ENCODE data around the gene PTGFRN.

Gene PTGFRN

GRCh38 chr1:116997636-116998035 is 87.9 kb downstream of the PTGFRN start:
- H3K4me2 ChIP-seq (ENCODE audit: insufficient read depth, low read length, poor library complexity, severe bottlenecking): no peak overlapping the region
- no peak overlapping the region for H2AK5ac ChIP-seq (ENCODE audit: low read depth, low read length)
- H3K79me1 ChIP-seq (ENCODE audit: low read depth, low read length): no peaks in the 10 kb centered on the region
- H2BK120ac ChIP-seq (ENCODE audit: low read depth, low read length): no peak overlapping the region
- H3K9me3 ChIP-seq (replicated peaks in 1 of 2; ENCODE audit: control insufficient read depth in 2 of 2, insufficient read depth in 1 of 2, low read depth in 1 of 2, low read length in 2 of 2): no peaks in the 10 kb centered on the region
- H3K14ac ChIP-seq (ENCODE audit: low read length): no peak overlapping the region
- H3K4ac ChIP-seq (ENCODE audit: low read length): no peak overlapping the region
- no peak for DNase-seq (ENCODE audit: low spot score)
- H3K4me3 ChIP-seq (ENCODE audit: low read length in 2 of 2): no peak overlapping the region
- H2AFZ ChIP-seq (ENCODE audit: low read length): no peak overlapping the region
- H3K23ac ChIP-seq (ENCODE audit: low read depth, low read length, poor library complexity): no peak overlapping the region
- no peaks in the 10 kb centered on the region for H3K4me1 ChIP-seq (ENCODE audit: control insufficient read depth in 2 of 2, insufficient read depth in 1 of 2, low read depth in 1 of 2, low read length in 2 of 2)
- no peak overlapping the region for H2BK15ac ChIP-seq (ENCODE audit: low read length)
- H3K18ac ChIP-seq (ENCODE audit: low read length): no peak overlapping the region
- H2BK12ac ChIP-seq (ENCODE audit: low read length): no peak overlapping the region
- no peak overlapping the region for H4K8ac ChIP-seq (ENCODE audit: low read depth, low read length)
- no peak overlapping the region for H2BK5ac ChIP-seq (ENCODE audit: low read length)
- H4K91ac ChIP-seq (ENCODE audit: low read depth, low read length, poor library complexity): no peak overlapping the region
- H3K27ac ChIP-seq (replicated peaks; ENCODE audit: low read length): no peak overlapping the region
- H3K9ac ChIP-seq (ENCODE audit: low read depth, low read length, poor library complexity): no peak overlapping the region
- no peaks in the 10 kb centered on the region for H3K36me3 ChIP-seq (replicated peaks in 1 of 2; ENCODE audit: control insufficient read depth in 2 of 2, insufficient read depth in 2 of 2, low read length in 2 of 2)
- H3K27me3 ChIP-seq (ENCODE audit: control insufficient read depth in 3 of 3, insufficient read depth in 3 of 3, low read depth in 1 of 3, low read length in 3 of 3): no peaks in the 10 kb centered on the region

DNA sequence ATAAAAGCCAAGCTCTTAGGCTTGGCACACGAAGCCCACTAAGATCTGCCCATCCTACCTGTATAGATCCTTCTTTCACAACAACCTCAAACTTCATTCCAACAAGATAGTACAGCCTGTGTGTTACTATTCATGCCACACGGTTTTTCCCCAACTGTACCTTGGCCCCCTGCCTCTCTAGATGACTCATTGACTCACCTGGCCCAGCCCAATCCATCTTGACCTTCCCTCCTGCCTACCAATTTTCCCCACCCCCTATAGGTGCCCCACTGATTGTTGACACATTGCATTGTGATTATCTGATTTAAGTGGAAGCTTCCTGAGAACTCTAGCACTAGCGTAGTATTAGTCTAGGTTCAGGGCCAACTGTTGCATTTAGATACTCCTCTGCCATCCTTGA is 89.9 kb downstream of the PTGFRN start:
- H3K27me3 ChIP-seq (ENCODE audit: control insufficient read depth in 3 of 3, insufficient read depth in 3 of 3, low read depth in 1 of 3, low read length in 3 of 3): no peaks in the 10 kb centered on the region
- no peaks in the 10 kb centered on the region for H3K9me3 ChIP-seq (replicated peaks in 1 of 2; ENCODE audit: control insufficient read depth in 2 of 2, insufficient read depth in 1 of 2, low read depth in 1 of 2, low read length in 2 of 2)
- H3K4me3 ChIP-seq (ENCODE audit: low read length in 2 of 2): no peak overlapping the region
- H3K23ac ChIP-seq (ENCODE audit: low read depth, low read length, poor library complexity): no peak overlapping the region
- no peak overlapping the region for H3K18ac ChIP-seq (ENCODE audit: low read length)
- H3K4me2 ChIP-seq (ENCODE audit: insufficient read depth, low read length, poor library complexity, severe bottlenecking): no peak overlapping the region
- H3K9ac ChIP-seq (ENCODE audit: low read depth, low read length, poor library complexity): no peak overlapping the region
- no peak overlapping the region for H2BK15ac ChIP-seq (ENCODE audit: low read length)
- H2AK5ac ChIP-seq (ENCODE audit: low read depth, low read length): no peak overlapping the region
- no peak overlapping the region for H3K14ac ChIP-seq (ENCODE audit: low read length)
- H3K79me1 ChIP-seq (ENCODE audit: low read depth, low read length): no peaks in the 10 kb centered on the region
- no CpG with 5 or more reads among the region's 3 CpGs for WGBS, 2 donors (ENCODE audit: extremely low coverage in 2 of 2, insufficient read length in 2 of 2, insufficient replicate concordance in 1 of 2)
- H2AFZ ChIP-seq (ENCODE audit: low read length): no peak overlapping the region
- H3K4me1 ChIP-seq (ENCODE audit: control insufficient read depth in 2 of 2, insufficient read depth in 1 of 2, low read depth in 1 of 2, low read length in 2 of 2): no peaks in the 10 kb centered on the region
- H2BK5ac ChIP-seq (ENCODE audit: low read length): no peak overlapping the region
- DNase-seq (ENCODE audit: low spot score): no peak
- H2BK12ac ChIP-seq (ENCODE audit: low read length): no peak overlapping the region
- no peak overlapping the region for H3K4ac ChIP-seq (ENCODE audit: low read length)
- no peak overlapping the region for H4K8ac ChIP-seq (ENCODE audit: low read depth, low read length)
- H4K91ac ChIP-seq (ENCODE audit: low read depth, low read length, poor library complexity): no peak overlapping the region
- H2BK120ac ChIP-seq (ENCODE audit: low read depth, low read length): no peak overlapping the region
- no peaks in the 10 kb centered on the region for H3K36me3 ChIP-seq (replicated peaks in 1 of 2; ENCODE audit: control insufficient read depth in 2 of 2, insufficient read depth in 2 of 2, low read length in 2 of 2)
- H3K27ac ChIP-seq (replicated peaks; ENCODE audit: low read length): no peak overlapping the region

GRCh38 chr1:117000142-117000541 is 90.4 kb downstream of the PTGFRN start:
- Histone ChIP-seq H3K27ac (replicated peaks; ENCODE audit: low read length) (no peak overlapping the region), H3K14ac (ENCODE audit: low read length) (no peak overlapping the region), H3K4me3 (ENCODE audit: low read length in 2 of 2) (no peak overlapping the region), H2BK5ac (ENCODE audit: low read length) (no peak overlapping the region), H2AFZ (ENCODE audit: low read length) (no peak overlapping the region), H3K79me1 (ENCODE audit: low read depth, low read length) (no peaks in the 10 kb centered on the region), H3K23ac (ENCODE audit: low read depth, low read length, poor library complexity) (no peak overlapping the region), H4K8ac (ENCODE audit: low read depth, low read length) (no peak overlapping the region), H2AK5ac (ENCODE audit: low read depth, low read length) (no peak overlapping the region), H2BK12ac (ENCODE audit: low read length) (no peak overlapping the region), H3K18ac (ENCODE audit: low read length) (no peak overlapping the region), H3K27me3 (ENCODE audit: control insufficient read depth in 3 of 3, insufficient read depth in 3 of 3, low read depth in 1 of 3, low read length in 3 of 3) (no peaks in the 10 kb centered on the region), H3K4me2 (ENCODE audit: insufficient read depth, low read length, poor library complexity, severe bottlenecking) (no peak overlapping the region), H2BK15ac (ENCODE audit: low read length) (no peak overlapping the region), H4K91ac (ENCODE audit: low read depth, low read length, poor library complexity) (no peak overlapping the region), H3K9ac (ENCODE audit: low read depth, low read length, poor library complexity) (no peak overlapping the region), H3K9me3 (replicated peaks in 1 of 2; ENCODE audit: control insufficient read depth in 2 of 2, insufficient read depth in 1 of 2, low read depth in 1 of 2, low read length in 2 of 2) (no peaks in the 10 kb centered on the region), H3K4me1 (ENCODE audit: control insufficient read depth in 2 of 2, insufficient read depth in 1 of 2, low read depth in 1 of 2, low read length in 2 of 2) (no peaks in the 10 kb centered on the region), H2BK120ac (ENCODE audit: low read depth, low read length) (no peak overlapping the region), H3K36me3 (replicated peaks in 1 of 2; ENCODE audit: control insufficient read depth in 2 of 2, insufficient read depth in 2 of 2, low read length in 2 of 2) (no peaks in the 10 kb centered on the region), H3K4ac (ENCODE audit: low read length) (no peak overlapping the region)
- DNase-seq (ENCODE audit: low spot score): no peak
- WGBS, 2 donors (ENCODE audit: extremely low coverage in 2 of 2, insufficient read length in 2 of 2, insufficient replicate concordance in 1 of 2): no CpG with 5 or more reads among the region's 2 CpGs

- Histone ChIP-seq H2BK15ac (ENCODE audit: low read length) (no peak within 1 kb of the TSS), H3K4ac (ENCODE audit: low read length) (no peak within 1 kb of the TSS), H2BK120ac (ENCODE audit: low read depth, low read length) (no peak within 1 kb of the TSS), H3K18ac (ENCODE audit: low read length) (no peak within 1 kb of the TSS), H2AK5ac (ENCODE audit: low read depth, low read length) (no peak within 1 kb of the TSS), H3K4me3 (ENCODE audit: low read length in 2 of 2) (no peak within 1 kb of the TSS), H3K23ac (ENCODE audit: low read depth, low read length, poor library complexity) (no peak within 1 kb of the TSS), H2AFZ (ENCODE audit: low read length) (no peak within 1 kb of the TSS), H3K14ac (ENCODE audit: low read length) (no peak within 1 kb of the TSS), H3K36me3 (replicated peaks in 1 of 2; ENCODE audit: control insufficient read depth in 2 of 2, insufficient read depth in 2 of 2, low read length in 2 of 2) (no peaks in the 10 kb centered on the region), H3K4me2 (ENCODE audit: insufficient read depth, low read length, poor library complexity, severe bottlenecking) (no peak within 1 kb of the TSS), H3K27me3 (ENCODE audit: control insufficient read depth in 3 of 3, insufficient read depth in 3 of 3, low read depth in 1 of 3, low read length in 3 of 3) (no peaks in the 10 kb centered on the region), H4K91ac (ENCODE audit: low read depth, low read length, poor library complexity) (no peak within 1 kb of the TSS), H3K79me1 (ENCODE audit: low read depth, low read length) (no peaks in the 10 kb centered on the region), H3K4me1 (ENCODE audit: control insufficient read depth in 2 of 2, insufficient read depth in 1 of 2, low read depth in 1 of 2, low read length in 2 of 2) (no peaks in the 10 kb centered on the region), H4K8ac (ENCODE audit: low read depth, low read length) (no peak within 1 kb of the TSS), H2BK5ac (ENCODE audit: low read length) (no peak within 1 kb of the TSS), H3K9me3 (replicated peaks in 1 of 2; ENCODE audit: control insufficient read depth in 2 of 2, insufficient read depth in 1 of 2, low read depth in 1 of 2, low read length in 2 of 2) (no peaks in the 10 kb centered on the region), H2BK12ac (ENCODE audit: low read length) (no peak within 1 kb of the TSS), H3K27ac (replicated peaks; ENCODE audit: low read length) (no peak within 1 kb of the TSS), H3K9ac (ENCODE audit: low read depth, low read length, poor library complexity) (no peak within 1 kb of the TSS)
- WGBS, 2 donors (ENCODE audit: extremely low coverage in 2 of 2, insufficient read length in 2 of 2, insufficient replicate concordance in 1 of 2): no CpG with 5 or more reads among the region's 3 CpGs
- DNase-seq (ENCODE audit: low spot score): no peak
Observed at GRCh38 chr1:117001254-117001927, 91.7 kb downstream of the PTGFRN start, which contains the start of gene CD101. Gene CD101, plus strand, starts transcription at chr1:117001760. Its CDS starts 58 bp downstream, at chr1:117001818.

Measured in neuronal stem cell (in vitro differentiated cells).